SK-N-SH (cell line): ENCODE data around the gene SEMA3F. TPM values are rescaled to one million over a fixed set of nuclear protein-coding genes. Genes with fewer than 3 reads are reported as not detected.

Experiments
- CTCF ChIA-PET: fragments of 300-600, 350-600 bp; formaldehyde crosslinking; extraction: SDS; loops from one replicate; lab custom pipeline; 2021; lab: Yijun Ruan, JAX
- POLR2A ChIA-PET: fragments of 350-600 bp; sonication (Branson Sonifier 250); formaldehyde crosslinking; extraction: SDS; loops from one replicate; lab custom pipeline; 2020; ENCODE audit warnings: antibody characterized with exemption, inconsistent platforms; lab: Yijun Ruan, JAX
- DNase-seq: peaks from one replicate; pipeline ENCODE4 v3.0.0; 2012
- H2AFZ ChIP-seq: fragments of 200-600 bp; sonication (generic); 2 replicates; pipeline ENCODE4 v1.8.1; 2016; ENCODE audit warnings: antibody characterized with exemption, mild to moderate bottlenecking, low read depth
- H3F3A ChIP-seq: fragments of 200-600 bp; sonication (generic); replicated peaks from 2 replicates; pipeline ENCODE3; 2016; ENCODE audit warnings: antibody characterized with exemption, mild to moderate bottlenecking; ENCODE audit not compliant: insufficient read depth
- H3K27ac ChIP-seq, 2 experiments: fragments of 200-500 bp in 1 of 2; fragments of 200-600 bp in 1 of 2; sonication (Bioruptor generic) in 1 of 2; sonication (generic), shearing (Covaris generic) in 1 of 2; 2 replicates each; pipeline versions ENCODE4 v1.5.1 to v1.6.1; 2014 to 2016; ENCODE audit warnings: low read depth in 2 of 2, inconsistent platforms in 1 of 2, low read length in 1 of 2, mild to moderate bottlenecking in 1 of 2, mixed read lengths in 1 of 2
- H3K27me3 ChIP-seq: fragments of 200-600 bp; sonication (generic), shearing (Covaris generic); 2 replicates; pipeline ENCODE4 v1.6.1; 2016; ENCODE audit warnings: mixed run types; ENCODE audit not compliant: insufficient read depth
- H3K36me3 ChIP-seq, 2 experiments: fragments of 200-500 bp in 1 of 2; fragments of 200-600 bp in 1 of 2; sonication (Bioruptor generic) in 1 of 2; sonication (generic) in 1 of 2; replicated peaks in 1 of 2; 2 replicates each; pipeline versions ENCODE3 to v1.5.1; 2014 to 2016; ENCODE audit warnings: low read length in 1 of 2, mild to moderate bottlenecking in 1 of 2; ENCODE audit not compliant: insufficient read depth in 2 of 2, control insufficient read depth in 1 of 2
- H3K4me1 ChIP-seq, 2 experiments: fragments of 200-500 bp in 1 of 2; fragments of 200-600 bp in 1 of 2; sonication (Bioruptor generic) in 1 of 2; sonication (generic), shearing (Covaris generic) in 1 of 2; 2 replicates each; pipeline versions ENCODE4 v1.5.1 to v1.6.1; 2014 to 2016; ENCODE audit warnings: low read depth in 1 of 2, low read length in 1 of 2, mixed run types in 1 of 2; ENCODE audit not compliant: insufficient read depth in 2 of 2, control insufficient read depth in 1 of 2
- H3K4me2 ChIP-seq: fragments of 200-600 bp; sonication (generic), shearing (Covaris generic); 2 replicates; pipeline ENCODE4 v1.6.1; 2017; ENCODE audit warnings: mixed run types
- H3K4me3 ChIP-seq, 2 experiments: fragments of 200-500 bp in 1 of 2; fragments of 200-600 bp in 1 of 2; sonication (Bioruptor generic) in 1 of 2; sonication (generic), shearing (Covaris generic) in 1 of 2; 2 replicates each; pipeline versions ENCODE4 v1.5.1 to v1.8.1; 2014 to 2016; ENCODE audit warnings: low read depth in 2 of 2, inconsistent platforms in 1 of 2, low read length in 1 of 2, mild to moderate bottlenecking in 1 of 2, mixed read lengths in 1 of 2, moderate library complexity in 1 of 2
- H3K79me2 ChIP-seq: fragments of 200-600 bp; sonication (generic); 2 replicates; pipeline ENCODE4 v1.8.1; 2017; ENCODE audit warnings: mild to moderate bottlenecking; ENCODE audit not compliant: insufficient read depth
- H3K9ac ChIP-seq: fragments of 200-600 bp; sonication (generic); 2 replicates; pipeline ENCODE4 v1.6.1; 2017; ENCODE audit warnings: mixed run types
- H3K9me2 ChIP-seq: fragments of 200-600 bp; sonication (generic); 2 replicates; pipeline ENCODE4 v1.6.1; 2017; ENCODE audit warnings: mixed run types
- H3K9me3 ChIP-seq: fragments of 200-600 bp; sonication (generic); 2 replicates; pipeline ENCODE4 v1.6.1; 2017; ENCODE audit warnings: mixed run types, mild to moderate bottlenecking, moderate library complexity
- H4K20me1 ChIP-seq: fragments of 200-600 bp; sonication (generic); 2 replicates; pipeline ENCODE4 v1.6.1; 2017; ENCODE audit warnings: mild to moderate bottlenecking, mixed run types; ENCODE audit not compliant: insufficient read depth
- ELF1 ChIP-seq: IDR thresholded peaks from 2 replicates; pipeline ENCODE4 v1.4.0; 2012
- EZH2phosphoT487 ChIP-seq: fragments of 200-600 bp; sonication (generic); IDR thresholded peaks from 2 replicates; pipeline ENCODE4 v1.6.1; 2017; ENCODE audit warnings: low read depth, mixed run types, mild to moderate bottlenecking, antibody characterized with exemption, moderate library complexity, borderline replicate concordance
- FOSL2 ChIP-seq: IDR thresholded peaks from 2 replicates; pipeline ENCODE4 v1.4.0; 2012; ENCODE audit warnings: low read depth, mild to moderate bottlenecking, moderate library complexity, borderline replicate concordance
- FOXJ3 ChIP-seq: sonication (generic); formaldehyde crosslinking; IDR thresholded peaks from 2 replicates; pipeline ENCODE4 v1.5.1; 2020; ENCODE audit warnings: mild to moderate bottlenecking, missing genetic modification reagents
- IRF3 ChIP-seq: fragments of 150-350 bp; IDR thresholded peaks from 2 replicates; pipeline ENCODE4 v1.6.1; 2016; ENCODE audit warnings: mild to moderate bottlenecking, low read depth, low read length
- JUND ChIP-seq: IDR thresholded peaks from 2 replicates; pipeline ENCODE4 v1.4.0; 2012
- MEF2A ChIP-seq: IDR thresholded peaks from 2 replicates; pipeline ENCODE4 v1.4.0; 2012; ENCODE audit warnings: low read depth, borderline replicate concordance
- MXI1 ChIP-seq: IDR thresholded peaks from 2 replicates; pipeline ENCODE4 v1.6.1; 2012; ENCODE audit warnings: mild to moderate bottlenecking, low read depth, low read length, improper control_type of control experiment
- NRF1 ChIP-seq: IDR thresholded peaks from 2 replicates; pipeline ENCODE4 v1.6.1; 2012; ENCODE audit warnings: low read depth, mild to moderate bottlenecking, low read length
- POLR2AphosphoS5 ChIP-seq: IDR thresholded peaks from 2 replicates; pipeline ENCODE4 v1.6.1; 2012; ENCODE audit warnings: low read depth, low read length
- RFX5 ChIP-seq: IDR thresholded peaks from 2 replicates; pipeline ENCODE4 v1.6.1; 2012; ENCODE audit warnings: mild to moderate bottlenecking, improper control_type of control experiment, low read length
- RXRA ChIP-seq: IDR thresholded peaks from 2 replicates; pipeline ENCODE4 v1.4.0; 2012; ENCODE audit warnings: low read depth, mild to moderate bottlenecking, borderline replicate concordance
- SMC3 ChIP-seq: IDR thresholded peaks from 2 replicates; pipeline ENCODE4 v1.6.1; 2012; ENCODE audit warnings: low read depth, low read length, improper control_type of control experiment
- TEAD4 ChIP-seq: IDR thresholded peaks from 2 replicates; pipeline ENCODE4 v1.4.0; 2012; ENCODE audit warnings: mild to moderate bottlenecking, borderline replicate concordance; ENCODE audit not compliant: insufficient read depth
- YY1 ChIP-seq: IDR thresholded peaks from 2 replicates; pipeline ENCODE4 v1.4.0; 2012; ENCODE audit warnings: low read depth, mild to moderate bottlenecking
- WGBS: methylation state at CpG from one replicate; pipeline ENCODE4 v1.1.6; 2017; ENCODE audit warnings: low lambda C conversion rate; 5-methylcytosine and 5-hydroxymethylcytosine counted together
- polyA plus RNA-seq, 3 experiments: library from polyadenylated mRNA; depleted of rRNA; stranded (reverse); fragments of >200 nt; gene quantifications; 2 replicates each; pipeline ENCODE4 v1.2.3, GENCODE V29; 2012
- TF ChIP-seq, protein P1 (sequence below): IDR thresholded peaks from 2 replicates; pipeline ENCODE4 v1.4.0; 2012; ENCODE audit warnings: low read depth, borderline replicate concordance
- TF ChIP-seq, protein P2 (sequence below): fragments of 150-350 bp; IDR thresholded peaks from 2 replicates; pipeline ENCODE4 v1.6.1; 2017; ENCODE audit warnings: antibody characterized with exemption, low read length, low read depth, borderline replicate concordance
- TF ChIP-seq, protein P3 (sequence below): IDR thresholded peaks from 2 replicates; pipeline ENCODE4 v1.4.0; 2012; ENCODE audit warnings: low read depth, borderline replicate concordance

SEMA3F gene
- polyA plus RNA-seq, 1 of the 3 experiments (the other 2 are of a cell fraction), result 30.4 TPM

DNA sequence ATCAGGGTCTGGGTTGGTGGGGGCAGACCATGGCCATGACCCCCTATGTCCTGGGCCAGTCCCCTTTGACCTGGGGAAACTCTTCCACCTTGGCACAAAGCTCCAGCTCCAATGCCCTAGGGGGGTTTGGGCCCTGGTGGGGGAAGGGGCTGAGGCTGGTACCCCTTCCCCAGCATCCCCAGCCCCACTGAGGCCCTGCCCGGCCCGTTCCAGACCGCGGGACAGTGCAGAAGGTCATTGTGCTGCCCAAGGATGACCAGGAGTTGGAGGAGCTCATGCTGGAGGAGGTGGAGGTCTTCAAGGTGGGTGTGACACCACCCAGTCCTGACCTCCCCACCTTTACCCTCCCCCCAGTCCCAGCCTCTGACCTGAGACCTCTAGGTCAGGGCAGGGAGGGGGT lies 30.1 kb downstream of the SEMA3F start:
- TF ChIP-seq RXRA, result no peak
- no peak for TF ChIP-seq POLR2AphosphoS5
- no peak for TF ChIP-seq JUND
- TF ChIP-seq, protein P1, sequence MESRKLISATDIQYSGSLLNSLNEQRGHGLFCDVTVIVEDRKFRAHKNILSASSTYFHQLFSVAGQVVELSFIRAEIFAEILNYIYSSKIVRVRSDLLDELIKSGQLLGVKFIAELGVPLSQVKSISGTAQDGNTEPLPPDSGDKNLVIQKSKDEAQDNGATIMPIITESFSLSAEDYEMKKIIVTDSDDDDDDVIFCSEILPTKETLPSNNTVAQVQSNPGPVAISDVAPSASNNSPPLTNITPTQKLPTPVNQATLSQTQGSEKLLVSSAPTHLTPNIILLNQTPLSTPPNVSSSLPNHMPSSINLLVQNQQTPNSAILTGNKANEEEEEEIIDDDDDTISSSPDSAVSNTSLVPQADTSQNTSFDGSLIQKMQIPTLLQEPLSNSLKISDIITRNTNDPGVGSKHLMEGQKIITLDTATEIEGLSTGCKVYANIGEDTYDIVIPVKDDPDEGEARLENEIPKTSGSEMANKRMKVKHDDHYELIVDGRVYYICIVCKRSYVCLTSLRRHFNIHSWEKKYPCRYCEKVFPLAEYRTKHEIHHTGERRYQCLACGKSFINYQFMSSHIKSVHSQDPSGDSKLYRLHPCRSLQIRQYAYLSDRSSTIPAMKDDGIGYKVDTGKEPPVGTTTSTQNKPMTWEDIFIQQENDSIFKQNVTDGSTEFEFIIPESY, result no peak
- TF ChIP-seq RFX5, result no peak
- no peak for TF ChIP-seq FOXJ3 (CRISPR knock-in tag)
- TF ChIP-seq YY1, result no peak
- TF ChIP-seq SMC3, result no peak
- TF ChIP-seq, protein P2, sequence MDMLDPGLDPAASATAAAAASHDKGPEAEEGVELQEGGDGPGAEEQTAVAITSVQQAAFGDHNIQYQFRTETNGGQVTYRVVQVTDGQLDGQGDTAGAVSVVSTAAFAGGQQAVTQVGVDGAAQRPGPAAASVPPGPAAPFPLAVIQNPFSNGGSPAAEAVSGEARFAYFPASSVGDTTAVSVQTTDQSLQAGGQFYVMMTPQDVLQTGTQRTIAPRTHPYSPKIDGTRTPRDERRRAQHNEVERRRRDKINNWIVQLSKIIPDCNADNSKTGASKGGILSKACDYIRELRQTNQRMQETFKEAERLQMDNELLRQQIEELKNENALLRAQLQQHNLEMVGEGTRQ, result no peak
- TF ChIP-seq FOSL2, result no peak
- no peak for TF ChIP-seq EZH2phosphoT487
- TF ChIP-seq TEAD4, result no peak
- TF ChIP-seq MXI1, result no peak
- TF ChIP-seq IRF3, result no peak
- no peak for TF ChIP-seq MEF2A
- TF ChIP-seq NRF1, result no peak
- TF ChIP-seq ELF1, result no peak
- TF ChIP-seq, protein P3, sequence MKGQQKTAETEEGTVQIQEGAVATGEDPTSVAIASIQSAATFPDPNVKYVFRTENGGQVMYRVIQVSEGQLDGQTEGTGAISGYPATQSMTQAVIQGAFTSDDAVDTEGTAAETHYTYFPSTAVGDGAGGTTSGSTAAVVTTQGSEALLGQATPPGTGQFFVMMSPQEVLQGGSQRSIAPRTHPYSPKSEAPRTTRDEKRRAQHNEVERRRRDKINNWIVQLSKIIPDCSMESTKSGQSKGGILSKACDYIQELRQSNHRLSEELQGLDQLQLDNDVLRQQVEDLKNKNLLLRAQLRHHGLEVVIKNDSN, result no peak
- no CpG with 5 or more reads among the region's 4 CpGs for WGBS
- H3K79me2 ChIP-seq, result no peaks in the 10 kb centered on the region
- no peaks in the 10 kb centered on the region for H4K20me1 ChIP-seq
- H2AFZ ChIP-seq, result no peak overlapping the region
- no peaks in the 10 kb centered on the region for H3K9me2 ChIP-seq
- H3K4me1 ChIP-seq, result peaks cover 0 to 13% of the 10 kb centered on the region in 2 experiments; a peak in 1 of 4 replicates
- no peaks in the 10 kb centered on the region for H3K9me3 ChIP-seq
- no peak overlapping the region for H3K9ac ChIP-seq
- H3K36me3 ChIP-seq, result peaks cover 0 to 4% of the 10 kb centered on the region in 2 experiments
- H3K4me3 ChIP-seq, result no peak overlapping the region
- no peaks in the 10 kb centered on the region for H3K27me3 ChIP-seq
- no peak overlapping the region for H3K4me2 ChIP-seq
- no peaks in the 10 kb centered on the region for H3F3A ChIP-seq
- CTCF ChIA-PET, result interaction anchor here (0.7 to 23.1 kb wide), 8 partner anchors 10 to 89 kb away, joined by 3 to 1375 read pairs (median 4); partner anchors contain the start of genes GNAI2 and SLC38A3
- no peak overlapping the region for H3K27ac ChIP-seq
- DNase-seq, result no peak
- POLR2A ChIA-PET, result no interaction called here
